AG04449 (cell line): ENCODE measurements around the gene HYKK.
"Not testable (repeated sequence)": the region's sequence is repeated elsewhere in the genome, so short reads cannot be mapped to it uniquely, and the experiment has no call there.

Source experiments
- CTCF ChIA-PET: fragments of 350-600 bp; formaldehyde crosslinking; extraction: SDS; loops from one replicate; lab custom pipeline; 2021; ENCODE audit warnings: antibody characterized with exemption; lab: Yijun Ruan, JAX
- POLR2A ChIA-PET: fragments of 400-600, 350-600 bp; formaldehyde crosslinking; extraction: SDS; loops from one replicate; lab custom pipeline; 2020; ENCODE audit warnings: antibody characterized with exemption, inconsistent platforms; lab: Yijun Ruan, JAX
- DNase-seq: peaks from one replicate; pipeline ENCODE4 v3.0.0-alpha.2; 2010; ENCODE audit warnings: low read depth, low spot score
- H3K4me3 ChIP-seq: 2 replicates; pipeline ENCODE4 v1.5.1; 2011; ENCODE audit warnings: low read depth, mild to moderate bottlenecking, control low read depth, low read length
- TF ChIP-seq, protein P1 (sequence below): IDR thresholded peaks from one replicate; pipeline ENCODE4 v1.5.1; 2011; ENCODE audit warnings: mild to moderate bottlenecking, moderate library complexity, low read length, control low read depth, inconsistent platforms; ENCODE audit not compliant: insufficient read depth; ENCODE audit errors: missing control alignments

HYKK gene

DNA sequence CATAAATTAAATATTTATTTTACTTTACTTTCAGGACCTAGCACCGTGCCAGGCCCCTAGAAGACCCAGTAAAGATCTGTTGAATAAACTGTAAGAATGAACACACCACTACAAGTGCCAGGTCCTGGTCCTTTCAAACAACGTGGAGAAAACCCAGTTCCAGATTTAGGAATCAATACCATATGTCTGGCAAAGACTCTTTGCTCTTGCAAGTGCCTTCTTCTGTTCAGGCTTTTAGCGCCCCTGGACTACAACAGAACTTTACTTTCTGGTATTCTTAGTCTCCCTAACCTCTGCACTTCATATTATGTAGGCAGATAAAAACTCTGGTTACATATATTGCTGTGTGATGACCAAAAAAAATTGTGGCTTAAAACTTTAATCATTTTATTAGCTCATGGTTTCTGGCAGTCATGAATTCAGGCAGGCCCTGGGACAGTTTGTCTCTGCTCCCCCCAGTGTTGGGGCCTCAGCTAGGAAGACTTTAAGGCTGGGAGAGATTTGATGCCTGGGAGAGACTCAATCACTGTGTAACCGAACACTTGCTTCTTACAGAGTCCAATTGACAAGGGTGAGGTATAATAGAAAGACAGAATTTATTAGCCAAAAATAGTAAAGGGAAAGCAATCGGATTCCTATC, 30.0 kb downstream of the HYKK start:
- TF ChIP-seq, protein P1, sequence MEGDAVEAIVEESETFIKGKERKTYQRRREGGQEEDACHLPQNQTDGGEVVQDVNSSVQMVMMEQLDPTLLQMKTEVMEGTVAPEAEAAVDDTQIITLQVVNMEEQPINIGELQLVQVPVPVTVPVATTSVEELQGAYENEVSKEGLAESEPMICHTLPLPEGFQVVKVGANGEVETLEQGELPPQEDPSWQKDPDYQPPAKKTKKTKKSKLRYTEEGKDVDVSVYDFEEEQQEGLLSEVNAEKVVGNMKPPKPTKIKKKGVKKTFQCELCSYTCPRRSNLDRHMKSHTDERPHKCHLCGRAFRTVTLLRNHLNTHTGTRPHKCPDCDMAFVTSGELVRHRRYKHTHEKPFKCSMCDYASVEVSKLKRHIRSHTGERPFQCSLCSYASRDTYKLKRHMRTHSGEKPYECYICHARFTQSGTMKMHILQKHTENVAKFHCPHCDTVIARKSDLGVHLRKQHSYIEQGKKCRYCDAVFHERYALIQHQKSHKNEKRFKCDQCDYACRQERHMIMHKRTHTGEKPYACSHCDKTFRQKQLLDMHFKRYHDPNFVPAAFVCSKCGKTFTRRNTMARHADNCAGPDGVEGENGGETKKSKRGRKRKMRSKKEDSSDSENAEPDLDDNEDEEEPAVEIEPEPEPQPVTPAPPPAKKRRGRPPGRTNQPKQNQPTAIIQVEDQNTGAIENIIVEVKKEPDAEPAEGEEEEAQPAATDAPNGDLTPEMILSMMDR: no peak
- DNase-seq: no peak
- ChIA-PET POLR2A (no interaction called here), CTCF (interaction anchor here (0.7 kb wide), 1 partner anchor 16 kb away, joined by 3 read pairs; no protein-coding TSS in a partner anchor)
- no peak overlapping the region for H3K4me3 ChIP-seq

DNA sequence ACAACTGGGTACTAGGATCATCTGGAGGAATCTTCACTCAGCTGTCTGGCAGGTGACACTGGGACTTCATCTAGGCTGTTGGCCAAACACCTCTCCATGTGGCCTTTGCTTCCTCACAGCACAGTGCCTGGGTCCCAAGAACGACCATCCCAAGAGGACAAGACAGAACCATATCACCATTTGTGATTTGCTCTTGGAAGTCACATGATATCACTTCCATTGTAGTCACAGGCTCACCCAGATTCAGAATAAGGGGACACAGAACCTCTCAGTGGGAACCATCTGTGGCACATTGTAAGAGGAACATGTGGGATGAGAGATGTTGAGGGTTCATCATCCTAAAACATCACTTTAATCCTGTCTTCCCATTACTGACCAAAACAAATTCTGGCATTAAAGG, 31.0 kb downstream of the HYKK start:
- no peak overlapping the region for H3K4me3 ChIP-seq
- ChIA-PET CTCF (interaction anchor here (1.6 kb wide), 1 partner anchor 27 kb away, joined by 4 read pairs; the partner anchor contains the start of gene CHRNA5), POLR2A (no interaction called here)
- DNase-seq: no peak
- TF ChIP-seq, protein P1: no peak

DNA sequence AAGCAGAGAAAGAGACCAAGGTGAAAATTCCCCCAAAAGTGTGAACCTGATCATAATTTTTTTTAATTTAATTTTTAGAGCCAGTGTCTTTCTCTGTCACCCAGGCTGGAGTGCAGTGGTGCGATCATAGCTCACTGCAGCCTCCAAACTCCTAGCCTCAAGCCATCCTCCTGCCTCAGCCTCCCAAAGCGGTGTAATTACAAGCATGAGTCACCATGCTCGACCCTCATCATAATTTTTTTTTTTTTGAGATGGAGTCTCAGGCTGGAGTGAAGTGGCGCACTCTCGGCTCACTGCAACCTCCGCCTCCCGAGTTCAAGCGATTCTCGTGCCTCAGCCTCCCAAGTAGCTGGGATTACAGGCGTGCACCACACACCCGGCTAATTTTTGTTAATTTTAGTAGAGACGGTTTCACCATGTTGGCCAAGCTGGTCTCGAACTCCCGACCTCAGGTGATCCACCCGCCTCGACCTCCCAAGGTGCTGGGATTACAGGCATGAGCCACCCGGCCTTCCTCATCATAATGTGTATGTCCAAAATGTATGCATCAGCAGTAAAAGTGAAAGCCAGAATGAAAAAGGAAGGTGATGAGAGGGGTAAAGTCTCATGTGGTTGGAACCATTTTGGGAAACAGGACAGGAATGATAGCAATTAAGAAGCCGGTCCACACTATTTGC, 32.2 kb downstream of the HYKK start:
- CTCF ChIA-PET: interaction anchor here (1.2 to 1.6 kb wide), 4 partner anchors 26 to 170 kb away, joined by 3 to 6 read pairs (median 4); partner anchors contain the start of gene CHRNA5
- POLR2A ChIA-PET: interaction anchor here (0.7 to 2.1 kb wide), 5 partner anchors 9 to 102 kb away, joined by 3 to 14 read pairs (median 4); partner anchors contain the start of genes CHRNA5, HYKK and IREB2
- not testable (repeated sequence) for DNase-seq
- H3K4me3 ChIP-seq: peak overlapping the region; percentile 94

DNA sequence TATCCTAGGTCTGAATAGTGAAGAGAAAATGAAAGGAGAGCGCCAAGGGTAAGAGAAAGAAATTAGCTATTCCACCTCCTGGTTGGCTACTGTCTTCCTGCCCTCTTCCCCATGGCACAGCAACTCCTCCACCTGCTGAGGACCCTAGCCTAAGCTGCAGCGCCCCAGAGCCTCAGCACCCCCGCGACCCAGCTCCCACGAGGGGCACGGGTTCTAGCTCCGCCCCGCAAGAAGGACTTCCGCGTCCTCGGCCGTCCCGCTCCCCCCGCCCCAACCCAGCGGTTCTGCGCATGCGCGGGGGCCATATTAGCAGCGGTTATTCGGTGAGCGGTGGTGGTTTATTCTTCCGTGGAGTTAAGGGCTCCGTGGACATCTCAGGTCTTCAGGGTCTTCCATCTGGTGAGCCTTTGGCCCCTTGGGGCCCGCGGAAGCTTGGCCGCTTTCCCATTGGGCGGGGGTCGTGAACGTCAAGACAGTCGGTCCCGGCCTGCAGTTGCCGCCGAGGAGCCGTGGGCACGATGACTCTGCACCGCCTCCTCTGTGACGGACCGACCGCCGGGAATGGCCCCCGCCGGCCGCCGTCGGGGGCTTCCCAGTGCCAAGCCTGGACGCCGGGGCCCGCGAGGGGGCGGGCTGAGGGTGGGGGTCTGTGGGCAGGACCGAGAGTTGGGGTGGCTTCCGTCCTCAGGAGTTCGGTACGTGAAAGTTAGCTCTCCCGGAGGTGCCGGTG, 32.9 kb downstream of the HYKK start, which contains the start of gene PSMA4:
PSMA4 (plus strand) TSS at position 304 of the 730 bp plus-strand sequence. CDS start 1,484 bp downstream, outside the sequence.
- peak within 1 kb of the TSS; percentile 94 for H3K4me3 ChIP-seq
- ChIA-PET POLR2A (interaction anchor here (0.7 to 2.1 kb wide), 6 partner anchors 9 to 102 kb away, joined by 3 to 14 read pairs (median 4); partner anchors contain the start of genes CHRNA5, HYKK and IREB2), CTCF (interaction anchor here (1.2 to 1.6 kb wide), 4 partner anchors 25 to 169 kb away, joined by 3 to 6 read pairs (median 4); partner anchors contain the start of gene CHRNA5)
- DNase-seq: no peak
- TF ChIP-seq, protein P1: no peak

DNA sequence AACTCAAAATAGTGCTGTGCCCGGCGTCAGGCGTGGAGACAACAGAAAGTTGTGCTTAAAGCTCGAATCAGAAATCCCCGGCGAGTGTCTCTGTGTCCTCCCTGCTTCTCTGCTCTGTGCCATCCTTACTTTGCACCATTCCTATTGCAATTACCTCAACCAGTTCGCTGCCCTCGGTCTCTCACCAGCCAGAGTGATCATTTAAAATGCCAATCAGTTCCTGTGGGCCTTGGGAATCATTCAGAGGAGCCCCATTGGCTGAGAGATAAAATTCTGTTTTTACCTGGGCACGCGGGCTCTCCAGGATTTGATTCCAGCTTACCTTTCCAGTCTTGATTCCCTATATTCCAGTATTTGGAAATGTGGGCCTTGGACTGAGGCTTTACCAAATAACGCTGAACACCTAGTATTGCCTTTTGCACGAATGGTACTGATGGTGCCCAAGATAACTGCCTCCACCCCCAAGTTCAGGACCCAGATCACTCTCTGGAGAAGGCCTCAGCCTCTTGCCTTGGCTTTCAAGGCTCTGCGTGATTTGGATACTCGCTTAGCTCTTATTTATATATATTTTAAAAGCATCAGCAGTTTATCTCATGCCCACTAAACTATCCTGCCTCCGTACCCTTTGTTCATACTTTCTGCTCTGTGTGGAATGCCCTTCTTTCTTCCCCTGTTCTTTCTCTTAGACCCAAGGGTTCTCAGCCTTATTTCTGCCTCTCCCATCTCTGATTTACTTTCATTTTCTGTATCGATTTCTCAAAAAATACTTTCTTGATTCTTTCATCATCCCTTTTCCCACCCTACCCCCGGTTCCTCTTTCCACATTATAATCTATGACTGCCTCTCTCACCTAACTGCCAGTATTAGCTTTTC, 33.7 kb downstream of the HYKK start:
- peak overlapping the region; percentile 94 for H3K4me3 ChIP-seq
- POLR2A ChIA-PET: interaction anchor here (0.9 to 2.1 kb wide), 4 partner anchors 9 to 103 kb away, joined by 3 to 14 read pairs (median 4); partner anchors contain the start of genes CHRNA5, HYKK and IREB2
- CTCF ChIA-PET: interaction anchor here (0.9 to 1.2 kb wide), 4 partner anchors 11 to 169 kb away, joined by 3 to 6 read pairs (median 3); no protein-coding TSS in a partner anchor
- no peak for DNase-seq
- TF ChIP-seq, protein P1: no peak

DNA sequence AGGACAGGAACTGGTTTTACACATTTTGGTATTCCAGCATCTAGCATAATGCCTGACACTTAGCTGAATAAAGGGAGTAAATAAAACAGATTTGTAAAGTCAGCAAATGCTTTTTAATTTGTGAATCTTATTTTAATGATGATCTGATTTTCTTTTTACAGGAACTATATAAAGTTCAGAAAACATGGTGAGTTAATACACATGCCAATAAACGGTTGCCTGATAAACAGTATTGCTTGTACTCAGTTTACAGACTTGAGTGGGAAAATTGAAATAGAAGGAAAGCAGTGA, 34.3 kb downstream of the HYKK start:
- peak overlapping the region; percentile 94 for H3K4me3 ChIP-seq
- POLR2A ChIA-PET: interaction anchor here (2.1 kb wide), 1 partner anchor 104 kb away, joined by 14 read pairs; the partner anchor contains the start of gene IREB2
- TF ChIP-seq, protein P1: no peak
- no peak for DNase-seq
- CTCF ChIA-PET: interaction anchor here (0.9 to 1.0 kb wide), 2 partner anchors 10 to 19 kb away, joined by 3 read pairs; no protein-coding TSS in a partner anchor
